GM19438 (cell line): ENCODE measurements around the gene ABLIM1.

Experiments
- ATAC-seq: cut with Tn5 transposase; IDR thresholded peaks from one replicate; pipeline ENCODE4 v1.9.1; 2021; ENCODE audit warnings: low read depth; ENCODE audit not compliant: unreplicated experiment

The ABLIM1 gene

GRCh38 chr10:114499630-114500190 is 158.4 kb downstream of the ABLIM1 start:
- no peak for ATAC-seq

- peak; percentile 23 for ATAC-seq
Measured at GRCh38 chr10:114499116-114499515, 159.0 kb downstream of the ABLIM1 start.

- ATAC-seq, result peak; percentile 61
Measured at GRCh38 chr10:114498413-114499111, 159.5 kb downstream of the ABLIM1 start.

DNA sequence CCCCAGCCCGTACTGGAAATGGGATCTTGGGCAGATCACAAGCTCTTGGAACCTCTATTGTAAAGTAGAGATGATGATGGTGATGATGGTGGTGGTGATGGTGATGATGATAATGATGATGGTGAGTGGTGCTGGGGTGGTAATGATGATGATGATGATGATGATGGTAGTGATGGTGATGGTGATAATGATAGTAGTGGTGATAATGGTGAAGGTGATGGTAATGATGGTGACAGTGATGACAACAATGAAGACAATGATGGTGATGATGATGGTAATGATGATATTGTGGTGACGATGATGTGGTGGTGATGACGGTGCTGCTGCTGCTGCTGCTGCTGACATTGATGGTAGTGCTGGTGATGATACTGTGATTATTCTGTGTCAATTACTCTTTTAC is 162.8 kb downstream of the ABLIM1 start:
- ATAC-seq, result no peak

DNA sequence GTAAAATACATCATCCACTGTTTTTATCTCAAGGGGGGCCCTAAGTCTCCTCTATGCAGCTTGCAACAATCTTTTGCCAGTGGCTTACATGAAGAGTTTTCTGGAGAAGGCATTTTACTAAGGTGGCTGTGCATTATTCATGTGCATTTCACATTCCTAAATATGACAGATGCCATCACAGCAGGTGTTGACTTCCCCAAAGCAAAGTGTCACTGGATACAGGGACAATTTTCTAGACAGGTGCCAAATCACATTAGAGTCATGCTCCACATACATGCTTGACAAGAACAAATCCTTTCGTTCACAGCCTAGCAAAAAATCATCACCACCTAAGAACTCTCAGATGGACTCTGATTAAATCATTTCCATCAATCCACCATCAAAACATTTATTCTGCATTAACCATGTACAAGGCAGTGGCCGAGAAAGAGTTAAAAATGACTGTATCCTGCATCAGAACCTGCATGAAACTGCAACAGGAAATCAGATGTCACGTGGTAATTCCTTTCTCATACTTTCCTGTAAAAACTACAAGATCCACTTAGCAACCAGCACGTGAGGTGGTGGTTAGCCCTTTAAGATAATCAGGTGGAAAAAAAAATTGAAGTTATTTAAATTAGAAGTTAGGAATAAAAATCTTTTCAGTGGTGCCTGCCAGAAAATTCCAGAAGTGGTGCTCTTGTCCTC is 165.6 kb downstream of the ABLIM1 start:
- ATAC-seq, result peak; percentile 37

DNA sequence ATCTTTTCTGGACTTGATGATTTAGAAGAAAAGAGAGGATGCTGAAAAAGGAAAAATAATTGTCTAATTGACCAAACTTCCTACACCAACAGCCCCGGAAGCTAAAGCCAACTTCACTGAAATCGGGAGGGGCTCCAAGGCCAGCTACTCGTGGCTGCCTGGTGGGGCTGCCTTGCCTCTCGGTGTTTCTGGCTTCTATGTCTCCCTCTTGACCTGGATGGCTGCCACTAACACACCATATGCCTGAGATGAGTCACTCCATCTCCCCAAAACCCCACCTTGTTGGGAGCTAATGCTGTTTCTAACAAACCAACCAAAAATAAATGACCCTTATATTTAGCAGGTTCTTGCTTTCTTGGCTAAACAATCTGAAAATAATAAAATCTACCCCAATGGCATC is 166.1 kb downstream of the ABLIM1 start:
- ATAC-seq, result no peak

DNA sequence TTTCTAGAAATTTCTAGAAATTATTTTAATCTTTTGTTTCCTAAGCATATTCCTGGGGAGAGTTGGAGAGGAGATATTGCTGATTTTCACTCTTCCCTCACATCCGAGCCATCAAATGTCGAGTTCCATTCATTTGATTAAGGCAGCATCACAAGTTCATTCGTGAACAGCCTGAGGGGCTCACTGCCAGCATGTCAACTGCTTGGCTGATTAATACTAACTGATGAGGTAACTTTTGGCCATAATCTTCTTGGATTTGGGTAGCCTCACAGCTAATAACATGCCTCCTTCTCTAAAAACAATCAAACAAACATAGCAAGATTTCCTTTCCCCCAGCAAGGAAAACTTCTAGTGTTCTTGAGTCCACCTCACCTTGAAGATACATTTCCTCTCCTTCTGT is 166.7 kb downstream of the ABLIM1 start:
- ATAC-seq, result no peak

- ATAC-seq, result no peak
Measured at GRCh38 chr10:114489521-114490310, 168.4 kb downstream of the ABLIM1 start.

GRCh38 chr10:114487815-114488536 is 170.1 kb downstream of the ABLIM1 start:
- no peak for ATAC-seq

DNA sequence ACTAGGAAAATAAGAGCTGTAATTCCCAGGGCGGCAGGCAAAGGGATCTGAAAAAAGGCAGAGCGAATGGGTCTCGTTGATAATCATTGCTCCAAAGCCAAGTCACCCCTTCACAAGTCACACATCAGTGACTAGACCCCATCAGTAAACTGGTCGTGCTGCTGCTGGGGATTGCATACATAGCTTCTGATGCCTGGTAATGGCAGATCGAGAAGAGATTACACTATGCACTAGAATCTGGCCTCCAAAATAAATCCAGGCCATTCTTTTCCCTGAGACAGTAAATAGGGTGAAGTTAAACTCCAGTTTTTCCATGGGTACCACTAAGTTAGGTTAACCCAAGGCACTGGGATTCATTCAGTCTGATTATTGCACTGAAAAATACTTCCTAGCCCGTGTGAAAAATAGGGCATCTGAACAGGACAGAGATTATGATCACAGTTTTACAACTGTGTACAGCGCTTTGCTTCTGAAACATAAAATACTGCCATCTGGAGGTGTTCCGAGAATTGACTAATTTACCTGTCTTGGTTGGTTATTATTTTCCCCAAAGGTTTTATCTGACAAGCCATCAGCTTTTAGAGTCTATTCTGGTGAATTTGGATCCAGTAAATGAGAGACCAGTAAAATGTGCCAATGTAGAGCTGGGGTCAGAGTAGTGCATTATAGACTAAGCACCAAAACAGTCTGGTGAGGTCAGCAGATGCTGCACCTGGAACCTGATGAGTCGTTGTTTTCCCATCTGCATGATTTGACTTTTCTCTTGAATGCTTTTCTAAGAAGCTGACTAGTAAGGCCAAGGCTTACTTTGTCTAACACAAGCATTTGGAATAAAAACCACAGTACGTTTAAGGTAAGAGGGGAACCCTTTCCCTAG is 170.9 kb downstream of the ABLIM1 start:
- ATAC-seq, result no peak

- no peak for ATAC-seq
Measured at GRCh38 chr10:114485696-114486400, 172.2 kb downstream of the ABLIM1 start.

DNA sequence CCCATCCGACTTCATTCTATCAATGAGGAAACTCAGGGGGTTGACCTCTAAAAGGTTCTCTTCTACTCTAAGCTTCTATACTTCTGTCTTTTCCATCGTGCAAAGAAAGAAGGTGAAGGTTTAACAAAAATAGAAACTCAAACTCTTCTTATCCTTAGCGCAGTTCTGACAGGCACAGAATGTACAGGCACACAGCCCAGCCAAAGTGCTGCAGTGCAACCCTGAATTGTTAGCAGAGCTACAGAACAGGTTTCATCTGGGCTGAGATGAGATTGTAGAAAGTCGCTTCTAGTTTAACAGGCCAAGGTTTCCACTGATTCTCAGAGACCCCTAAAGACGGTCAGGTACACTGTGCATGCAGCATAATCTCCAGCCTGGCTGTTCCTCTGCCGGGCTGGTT is 174.5 kb downstream of the ABLIM1 start:
- ATAC-seq, result no peak

- ATAC-seq, result no peak
Measured at GRCh38 chr10:114482480-114483304, 175.4 kb downstream of the ABLIM1 start.

DNA sequence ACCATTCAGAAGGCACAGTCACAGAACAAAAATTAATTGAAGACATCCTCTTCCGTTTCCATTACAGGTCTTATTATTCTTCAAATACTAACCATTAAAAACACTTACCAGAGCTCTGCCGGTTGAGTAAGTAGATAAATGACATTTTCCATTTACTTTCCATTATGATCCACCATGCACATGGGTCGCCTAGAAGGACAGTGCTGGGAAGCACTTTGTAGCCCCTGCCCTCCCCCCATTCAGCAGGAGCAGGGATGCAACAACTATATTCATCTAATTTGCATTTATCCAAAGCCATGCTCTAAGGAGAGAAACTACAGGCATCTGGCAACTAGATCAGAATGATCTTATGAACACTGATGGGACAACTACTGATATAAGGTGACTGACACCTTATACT is 177.0 kb downstream of the ABLIM1 start:
- no peak for ATAC-seq

GRCh38 chr10:114479836-114480235 is 178.2 kb downstream of the ABLIM1 start:
- no peak for ATAC-seq

DNA sequence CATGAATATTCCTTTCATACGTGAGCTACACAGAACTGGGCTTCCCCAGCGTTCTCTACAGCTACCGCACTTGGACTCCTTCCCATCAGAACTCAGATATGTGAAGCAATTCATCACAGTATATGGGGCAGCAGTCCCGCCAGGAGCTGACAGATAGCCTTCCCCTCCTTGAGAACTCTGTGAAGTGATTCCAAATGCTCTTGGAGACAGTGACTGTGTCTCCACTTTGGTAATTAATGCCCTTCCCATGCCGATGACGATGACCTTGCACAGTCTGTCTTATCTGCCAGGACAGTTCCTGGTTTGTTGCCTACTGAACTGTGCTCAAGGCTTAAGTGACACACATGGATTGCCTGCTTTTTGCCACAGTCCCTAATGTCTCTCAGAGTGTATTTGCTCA is 178.8 kb downstream of the ABLIM1 start:
- no peak for ATAC-seq

- no peak for ATAC-seq
Measured at GRCh38 chr10:114478281-114478680, 179.8 kb downstream of the ABLIM1 start.

- ATAC-seq, result no peak
Measured at GRCh38 chr10:114477285-114477684, 180.8 kb downstream of the ABLIM1 start.
